ENCODE results near the gene FKBP3.

- TF ChIP-seq CEBPB (IDR thresholded peaks at IDR 0.05) (no peak), CREB1 (IDR thresholded peaks at IDR 0.05; ENCODE audit: low read depth) (no peak), TAF1 (IDR thresholded peaks at IDR 0.05; ENCODE audit: low read depth) (no peak)
- TF ChIP-seq, protein P1, sequence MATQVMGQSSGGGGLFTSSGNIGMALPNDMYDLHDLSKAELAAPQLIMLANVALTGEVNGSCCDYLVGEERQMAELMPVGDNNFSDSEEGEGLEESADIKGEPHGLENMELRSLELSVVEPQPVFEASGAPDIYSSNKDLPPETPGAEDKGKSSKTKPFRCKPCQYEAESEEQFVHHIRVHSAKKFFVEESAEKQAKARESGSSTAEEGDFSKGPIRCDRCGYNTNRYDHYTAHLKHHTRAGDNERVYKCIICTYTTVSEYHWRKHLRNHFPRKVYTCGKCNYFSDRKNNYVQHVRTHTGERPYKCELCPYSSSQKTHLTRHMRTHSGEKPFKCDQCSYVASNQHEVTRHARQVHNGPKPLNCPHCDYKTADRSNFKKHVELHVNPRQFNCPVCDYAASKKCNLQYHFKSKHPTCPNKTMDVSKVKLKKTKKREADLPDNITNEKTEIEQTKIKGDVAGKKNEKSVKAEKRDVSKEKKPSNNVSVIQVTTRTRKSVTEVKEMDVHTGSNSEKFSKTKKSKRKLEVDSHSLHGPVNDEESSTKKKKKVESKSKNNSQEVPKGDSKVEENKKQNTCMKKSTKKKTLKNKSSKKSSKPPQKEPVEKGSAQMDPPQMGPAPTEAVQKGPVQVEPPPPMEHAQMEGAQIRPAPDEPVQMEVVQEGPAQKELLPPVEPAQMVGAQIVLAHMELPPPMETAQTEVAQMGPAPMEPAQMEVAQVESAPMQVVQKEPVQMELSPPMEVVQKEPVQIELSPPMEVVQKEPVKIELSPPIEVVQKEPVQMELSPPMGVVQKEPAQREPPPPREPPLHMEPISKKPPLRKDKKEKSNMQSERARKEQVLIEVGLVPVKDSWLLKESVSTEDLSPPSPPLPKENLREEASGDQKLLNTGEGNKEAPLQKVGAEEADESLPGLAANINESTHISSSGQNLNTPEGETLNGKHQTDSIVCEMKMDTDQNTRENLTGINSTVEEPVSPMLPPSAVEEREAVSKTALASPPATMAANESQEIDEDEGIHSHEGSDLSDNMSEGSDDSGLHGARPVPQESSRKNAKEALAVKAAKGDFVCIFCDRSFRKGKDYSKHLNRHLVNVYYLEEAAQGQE (IDR thresholded peaks at IDR 0.05; ENCODE audit: low read depth) = no peak
These were observed 614 bp downstream of the FKBP3 start for GRCh38 chr14:45133683-45134050.

Data from Ishikawa (cell line).